Measurements from ENCODE around the gene THAP4.
A peak's percentile ranks its signal among the peaks of the same experiment; 100 is the strongest.

The THAP4 gene

GRCh38 chr2:241617431-241618154 lies 19.4 kb downstream of the THAP4 start:
- TF ChIP-seq POLR2A (IDR thresholded peaks at IDR 0.05; ENCODE audit: low read depth, low read length) (no peak), PAX5 (IDR thresholded peaks at IDR 0.05; ENCODE audit: insufficient read depth, low read length, severe bottlenecking) (no peak), POLR2AphosphoS5 (IDR thresholded peaks at IDR 0.05; ENCODE audit: low read depth, low read length) (no peak), POU2F2 (IDR thresholded peaks at IDR 0.05; ENCODE audit: low read depth, low read length) (no peak), TAF1 (IDR thresholded peaks at IDR 0.05; ENCODE audit: low read depth, low read length) (0 out of 2 replicates have a peak, but pooled peaks have one; percentile 18), SPI1 (IDR thresholded peaks at IDR 0.05; ENCODE audit: low read depth, low read length) (peak; percentile 49)
- DNase-seq (ENCODE audit: insufficient read length, low spot score) (peak; percentile 49), FAIRE-seq (peak; percentile 92)

- TF ChIP-seq POU2F2 (IDR thresholded peaks at IDR 0.05; ENCODE audit: low read depth, low read length): no peak
- no peak for TF ChIP-seq SPI1 (IDR thresholded peaks at IDR 0.05; ENCODE audit: low read depth, low read length)
- TF ChIP-seq POLR2A (IDR thresholded peaks at IDR 0.05; ENCODE audit: low read depth, low read length): no peak
- no peak for TF ChIP-seq POLR2AphosphoS5 (IDR thresholded peaks at IDR 0.05; ENCODE audit: low read depth, low read length)
- TF ChIP-seq PAX5 (IDR thresholded peaks at IDR 0.05; ENCODE audit: insufficient read depth, low read length, severe bottlenecking): no peak
- no peak for TF ChIP-seq TAF1 (IDR thresholded peaks at IDR 0.05; ENCODE audit: low read depth, low read length)
- FAIRE-seq (no peak), DNase-seq (ENCODE audit: insufficient read length, low spot score) (no peak)
Observed at GRCh38 chr2:241616168-241617125, 20.5 kb downstream of the THAP4 start.

- TF ChIP-seq POU2F2 (IDR thresholded peaks at IDR 0.05; ENCODE audit: low read depth, low read length): no peak
- TF ChIP-seq POLR2A (IDR thresholded peaks at IDR 0.05; ENCODE audit: low read depth, low read length): no peak
- TF ChIP-seq POLR2AphosphoS5 (IDR thresholded peaks at IDR 0.05; ENCODE audit: low read depth, low read length): no peak
- TF ChIP-seq PAX5 (IDR thresholded peaks at IDR 0.05; ENCODE audit: insufficient read depth, low read length, severe bottlenecking): no peak
- TF ChIP-seq TAF1 (IDR thresholded peaks at IDR 0.05; ENCODE audit: low read depth, low read length): no peak
- no peak for TF ChIP-seq SPI1 (IDR thresholded peaks at IDR 0.05; ENCODE audit: low read depth, low read length)
- FAIRE-seq (no peak), DNase-seq (ENCODE audit: insufficient read length, low spot score) (no peak)
Observed at GRCh38 chr2:241615522-241616052, 21.4 kb downstream of the THAP4 start.

- FAIRE-seq (no peak), DNase-seq (ENCODE audit: insufficient read length, low spot score) (no peak)
- no peak for TF ChIP-seq POLR2AphosphoS5 (IDR thresholded peaks at IDR 0.05; ENCODE audit: low read depth, low read length)
- no peak for TF ChIP-seq POLR2A (IDR thresholded peaks at IDR 0.05; ENCODE audit: low read depth, low read length)
- TF ChIP-seq SPI1 (IDR thresholded peaks at IDR 0.05; ENCODE audit: low read depth, low read length): no peak
- no peak for TF ChIP-seq POU2F2 (IDR thresholded peaks at IDR 0.05; ENCODE audit: low read depth, low read length)
- TF ChIP-seq PAX5 (IDR thresholded peaks at IDR 0.05; ENCODE audit: insufficient read depth, low read length, severe bottlenecking): no peak
- no peak for TF ChIP-seq TAF1 (IDR thresholded peaks at IDR 0.05; ENCODE audit: low read depth, low read length)
Observed at GRCh38 chr2:241615041-241615440, 21.9 kb downstream of the THAP4 start.

GRCh38 chr2:241613017-241613780 lies 23.8 kb downstream of the THAP4 start:
- TF ChIP-seq SPI1 (IDR thresholded peaks at IDR 0.05; ENCODE audit: low read depth, low read length): no peak
- TF ChIP-seq POLR2A (IDR thresholded peaks at IDR 0.05; ENCODE audit: low read depth, low read length): no peak
- no peak for TF ChIP-seq POLR2AphosphoS5 (IDR thresholded peaks at IDR 0.05; ENCODE audit: low read depth, low read length)
- TF ChIP-seq POU2F2 (IDR thresholded peaks at IDR 0.05; ENCODE audit: low read depth, low read length): no peak
- TF ChIP-seq TAF1 (IDR thresholded peaks at IDR 0.05; ENCODE audit: low read depth, low read length): no peak
- TF ChIP-seq PAX5 (IDR thresholded peaks at IDR 0.05; ENCODE audit: insufficient read depth, low read length, severe bottlenecking): no peak
- no peak for FAIRE-seq
- no peak for DNase-seq (ENCODE audit: insufficient read length, low spot score)

GRCh38 chr2:241612156-241613016 lies 24.6 kb downstream of the THAP4 start:
- no peak for FAIRE-seq
- no peak for TF ChIP-seq POLR2AphosphoS5 (IDR thresholded peaks at IDR 0.05; ENCODE audit: low read depth, low read length)
- no peak for DNase-seq (ENCODE audit: insufficient read length, low spot score)

GRCh38 chr2:241611062-241611461 lies 25.9 kb downstream of the THAP4 start:
- TF ChIP-seq TAF1 (IDR thresholded peaks at IDR 0.05; ENCODE audit: low read depth, low read length): no peak
- no peak for TF ChIP-seq SPI1 (IDR thresholded peaks at IDR 0.05; ENCODE audit: low read depth, low read length)
- TF ChIP-seq PAX5 (IDR thresholded peaks at IDR 0.05; ENCODE audit: insufficient read depth, low read length, severe bottlenecking): no peak
- TF ChIP-seq POLR2A (IDR thresholded peaks at IDR 0.05; ENCODE audit: low read depth, low read length): no peak
- no peak for TF ChIP-seq POU2F2 (IDR thresholded peaks at IDR 0.05; ENCODE audit: low read depth, low read length)
- no peak for TF ChIP-seq POLR2AphosphoS5 (IDR thresholded peaks at IDR 0.05; ENCODE audit: low read depth, low read length)

More at GRCh38 chr2:241611062-241611461, 25.9 kb downstream of the THAP4 start:
- no peak for FAIRE-seq
- no peak for DNase-seq (ENCODE audit: insufficient read length, low spot score)

Data from GM12891 (cell line).